ENCODE data around the gene PEAK1.

DNA sequence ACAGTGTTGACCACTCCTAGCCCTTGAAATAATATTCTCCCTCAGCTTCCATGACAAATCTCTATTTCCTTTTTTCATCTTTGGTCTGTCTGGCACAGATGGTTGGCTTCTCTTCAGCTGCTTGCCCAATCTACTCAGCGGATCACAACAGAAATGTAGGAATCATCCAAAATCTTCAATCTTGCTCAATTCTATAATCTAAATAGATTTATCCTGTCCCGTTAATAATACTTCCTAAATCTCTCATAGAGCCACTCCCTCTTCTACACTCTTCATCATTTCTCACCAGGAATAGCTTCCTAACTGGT lies 3.8 kb downstream of the PEAK1 start:
- TF ChIP-seq, protein P1, sequence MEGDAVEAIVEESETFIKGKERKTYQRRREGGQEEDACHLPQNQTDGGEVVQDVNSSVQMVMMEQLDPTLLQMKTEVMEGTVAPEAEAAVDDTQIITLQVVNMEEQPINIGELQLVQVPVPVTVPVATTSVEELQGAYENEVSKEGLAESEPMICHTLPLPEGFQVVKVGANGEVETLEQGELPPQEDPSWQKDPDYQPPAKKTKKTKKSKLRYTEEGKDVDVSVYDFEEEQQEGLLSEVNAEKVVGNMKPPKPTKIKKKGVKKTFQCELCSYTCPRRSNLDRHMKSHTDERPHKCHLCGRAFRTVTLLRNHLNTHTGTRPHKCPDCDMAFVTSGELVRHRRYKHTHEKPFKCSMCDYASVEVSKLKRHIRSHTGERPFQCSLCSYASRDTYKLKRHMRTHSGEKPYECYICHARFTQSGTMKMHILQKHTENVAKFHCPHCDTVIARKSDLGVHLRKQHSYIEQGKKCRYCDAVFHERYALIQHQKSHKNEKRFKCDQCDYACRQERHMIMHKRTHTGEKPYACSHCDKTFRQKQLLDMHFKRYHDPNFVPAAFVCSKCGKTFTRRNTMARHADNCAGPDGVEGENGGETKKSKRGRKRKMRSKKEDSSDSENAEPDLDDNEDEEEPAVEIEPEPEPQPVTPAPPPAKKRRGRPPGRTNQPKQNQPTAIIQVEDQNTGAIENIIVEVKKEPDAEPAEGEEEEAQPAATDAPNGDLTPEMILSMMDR (IDR thresholded peaks at IDR 0.05): no peak
- TF ChIP-seq EP300 (IDR thresholded peaks at IDR 0.05): no peak
